A549 (cell line): ENCODE results near the gene STAMBP. TPM values are rescaled to one million over a fixed set of nuclear protein-coding genes. Genes with fewer than 3 reads are reported as not detected.

Source experiments
- ATAC-seq, 2 experiments: fragments of 200-7000 bp in 1 of 2; fragments of >200 bp in 1 of 2; cut with Nextera tagmentation in 1 of 2; cut with Tn5 transposase in 1 of 2; 3 replicates each; pipeline versions ENCODE4 v1.8.0 to v1.9.1; 2018 to 2020; ENCODE audit warnings: mild to moderate bottlenecking in 1 of 2, moderate library complexity in 1 of 2
- CTCF ChIA-PET: fragments of 300-600 bp; sonication (Branson Sonifier 250); formaldehyde crosslinking; extraction: SDS; loops from one replicate; lab custom pipeline; 2021; ENCODE audit warnings: antibody characterized with exemption, inconsistent platforms; lab: Yijun Ruan, JAX
- POLR2A ChIA-PET: fragments of 350-600 bp; formaldehyde crosslinking; extraction: SDS; loops from one replicate; lab custom pipeline; 2021; ENCODE audit warnings: antibody characterized with exemption, inconsistent platforms; lab: Yijun Ruan, JAX
- DNase-seq, 2 experiments: peaks; one replicate each; pipeline versions ENCODE4 v3.0.0 to v3.0.0-alpha.2; 2011 to 2016; ENCODE audit warnings: low read depth in 1 of 2, low spot score in 1 of 2
- FAIRE-seq: peaks from 2 replicates; lab custom pipeline; 2011; peaks lifted over from hg19 to GRCh38; lab: Jason Lieb, UNC
- H3K27ac ChIP-seq, 2 experiments: fragments of >200 bp; sonication (Bioruptor Twin); formaldehyde crosslinking; 3 replicates each; pipeline ENCODE4 v1.5.1; 2016 to 2017
- H3K4me1 ChIP-seq: fragments of >200 bp; sonication (Bioruptor Twin); formaldehyde crosslinking; 3 replicates; pipeline ENCODE4 v1.6.1; 2016
- H3K4me2 ChIP-seq: fragments of >200 bp; sonication (Bioruptor Twin); formaldehyde crosslinking; 3 replicates; pipeline ENCODE4 v1.6.1; 2016
- H3K4me3 ChIP-seq: fragments of >200 bp; sonication (Bioruptor Twin); formaldehyde crosslinking; 3 replicates; pipeline ENCODE4 v1.5.1; 2016
- H3K9me3 ChIP-seq: fragments of >200 bp; sonication (Bioruptor Twin); formaldehyde crosslinking; 3 replicates; pipeline ENCODE4 v1.6.1; 2016
- CEBPB ChIP-seq, 2 experiments: fragments of >200 bp in 1 of 2; sonication (Bioruptor Twin) in 1 of 2; formaldehyde crosslinking in 1 of 2; IDR thresholded peaks; 2 replicates each; pipeline ENCODE4 v1.6.1; 2012 to 2016
- CHD4 ChIP-seq: fragments of 200-600 bp; sonication (generic); IDR thresholded peaks from 2 replicates; pipeline ENCODE4 v1.6.1; 2016; ENCODE audit warnings: antibody characterized with exemption, mild to moderate bottlenecking, borderline replicate concordance
- FOSL2 ChIP-seq, 2 experiments: fragments of 450-650 bp in 1 of 2; fragments of >200 bp in 1 of 2; sonication (Bioruptor Twin) in 1 of 2; formaldehyde crosslinking; IDR thresholded peaks; 2 replicates each; pipeline versions ENCODE4 v1.5.0 to v1.6.1; 2016 to 2020; ENCODE audit warnings: mild to moderate bottlenecking in 1 of 2, moderate library complexity in 1 of 2
- FOXS1 ChIP-seq: fragments of 250-450 bp; sonication (Bioruptor Pico); IDR thresholded peaks from 2 replicates; pipeline ENCODE4 v1.5.0; 2020; ENCODE audit warnings: mild to moderate bottlenecking, moderate library complexity
- GATA3 ChIP-seq: IDR thresholded peaks from 2 replicates; pipeline ENCODE4 v1.6.1; 2012; ENCODE audit warnings: borderline replicate concordance
- HES2 ChIP-seq: fragments of >200 bp; sonication (Bioruptor Twin); formaldehyde crosslinking; IDR thresholded peaks from 2 replicates; pipeline ENCODE4 v1.6.1; 2016
- HEYL ChIP-seq: fragments of 250-450 bp; sonication (Bioruptor Pico); IDR thresholded peaks from 2 replicates; pipeline ENCODE4 v1.8.0; 2021; ENCODE audit warnings: mild to moderate bottlenecking, moderate library complexity
- HMGXB4 ChIP-seq: fragments of 250-450 bp; sonication (Bioruptor Pico); IDR thresholded peaks from 2 replicates; pipeline ENCODE4 v1.5.0; 2021; ENCODE audit warnings: mild to moderate bottlenecking, moderate library complexity, borderline replicate concordance
- HOXB13 ChIP-seq: fragments of 250-450 bp; sonication (Bioruptor Pico); IDR thresholded peaks from 2 replicates; pipeline ENCODE4 v1.5.0; 2020; ENCODE audit warnings: low read depth, mild to moderate bottlenecking, moderate library complexity
- JUN ChIP-seq, 2 experiments: fragments of >200 bp; sonication (Bioruptor Twin); formaldehyde crosslinking; IDR thresholded peaks; 2 replicates in 1 of 2; 3 replicates in 1 of 2; pipeline ENCODE4 v1.6.1; 2016 to 2017
- NR3C1 ChIP-seq: fragments of >200 bp; sonication (Bioruptor Twin); formaldehyde crosslinking; IDR thresholded peaks from 3 replicates; pipeline ENCODE4 v1.6.1; 2017
- POLR2AphosphoS2 ChIP-seq: conservative IDR thresholded peaks from 2 replicates; pipeline ENCODE4 v1.6.1; 2012; ENCODE audit warnings: low read length, improper control_type of control experiment, inconsistent platforms
- REST ChIP-seq: fragments of 200-600 bp; sonication (generic); IDR thresholded peaks from 2 replicates; pipeline ENCODE4 v1.6.1; 2016; ENCODE audit warnings: antibody characterized with exemption, mild to moderate bottlenecking, moderate library complexity
- ZC3H11A ChIP-seq: fragments of 450-650 bp; IDR thresholded peaks from 2 replicates; pipeline ENCODE4 v1.6.1; 2014; ENCODE audit warnings: antibody characterized with exemption, mild to moderate bottlenecking
- ZFP36 ChIP-seq: fragments of 450-650 bp; IDR thresholded peaks from 2 replicates; pipeline ENCODE4 v1.6.1; 2014; ENCODE audit warnings: borderline replicate concordance; ENCODE audit not compliant: partially characterized antibody
- ZNF302 ChIP-seq: fragments of 250-450 bp; sonication (Bioruptor Pico); IDR thresholded peaks from 2 replicates; pipeline ENCODE4 v1.9.0; 2021; ENCODE audit warnings: inconsistent platforms, mild to moderate bottlenecking, moderate library complexity
- ZSCAN20 ChIP-seq: fragments of 250-450 bp; sonication (Bioruptor Pico); IDR thresholded peaks from 2 replicates; pipeline ENCODE4 v1.8.0; 2022; ENCODE audit warnings: mild to moderate bottlenecking, moderate library complexity
- WGBS: methylation state at CpG from one replicate; pipeline ENCODE4 v1.1.6; 2017; ENCODE audit errors: missing lambda C conversion rate; 5-methylcytosine and 5-hydroxymethylcytosine counted together
- polyA plus RNA-seq, 4 experiments: library from polyadenylated mRNA; depleted of rRNA in 3 of 4; stranded (reverse); fragments of >200 nt; fragmentation: RNase III in 1 of 4; extraction: RNeasy Plus Mini Kit Qiagen cat#74134 plus additional on column Dnase treatment in 1 of 4; gene quantifications; 2 replicates in 3 of 4; 3 replicates in 1 of 4; pipeline ENCODE4 v1.2.3, GENCODE V29; 2011 to 2017
- TF ChIP-seq, protein P1 (sequence below): fragments of >200 bp; sonication (Bioruptor Twin); formaldehyde crosslinking; IDR thresholded peaks from 3 replicates; pipeline ENCODE4 v1.6.1; 2016
- TF ChIP-seq, protein P2 (sequence below): fragments of 250-450 bp; sonication (Bioruptor Pico); IDR thresholded peaks from 2 replicates; pipeline ENCODE4 v1.5.0; 2020; ENCODE audit warnings: low read depth, mild to moderate bottlenecking, moderate library complexity

The STAMBP gene
- polyA plus RNA-seq, 2 of the 4 experiments (the other 2 are of a cell fraction): 44.4 to 96.3 TPM

- no peak for TF ChIP-seq HMGXB4 (CRISPR knock-in tag)
- TF ChIP-seq, protein P1, sequence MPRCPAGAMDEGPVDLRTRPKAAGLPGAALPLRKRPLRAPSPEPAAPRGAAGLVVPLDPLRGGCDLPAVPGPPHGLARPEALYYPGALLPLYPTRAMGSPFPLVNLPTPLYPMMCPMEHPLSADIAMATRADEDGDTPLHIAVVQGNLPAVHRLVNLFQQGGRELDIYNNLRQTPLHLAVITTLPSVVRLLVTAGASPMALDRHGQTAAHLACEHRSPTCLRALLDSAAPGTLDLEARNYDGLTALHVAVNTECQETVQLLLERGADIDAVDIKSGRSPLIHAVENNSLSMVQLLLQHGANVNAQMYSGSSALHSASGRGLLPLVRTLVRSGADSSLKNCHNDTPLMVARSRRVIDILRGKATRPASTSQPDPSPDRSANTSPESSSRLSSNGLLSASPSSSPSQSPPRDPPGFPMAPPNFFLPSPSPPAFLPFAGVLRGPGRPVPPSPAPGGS: no peak
- TF ChIP-seq, all 56 proteins: peak for 0
Measured at GRCh38 chr2:73841912-73842738, 13.4 kb downstream of the STAMBP start (continued).

- no peak for TF ChIP-seq ZNF302 (CRISPR knock-in tag)
- TF ChIP-seq HMGXB4 (CRISPR knock-in tag): no peak
- TF ChIP-seq, protein P2, sequence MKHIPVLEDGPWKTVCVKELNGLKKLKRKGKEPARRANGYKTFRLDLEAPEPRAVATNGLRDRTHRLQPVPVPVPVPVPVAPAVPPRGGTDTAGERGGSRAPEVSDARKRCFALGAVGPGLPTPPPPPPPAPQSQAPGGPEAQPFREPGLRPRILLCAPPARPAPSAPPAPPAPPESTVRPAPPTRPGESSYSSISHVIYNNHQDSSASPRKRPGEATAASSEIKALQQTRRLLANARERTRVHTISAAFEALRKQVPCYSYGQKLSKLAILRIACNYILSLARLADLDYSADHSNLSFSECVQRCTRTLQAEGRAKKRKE (CRISPR knock-in tag): no peak
- no peak for TF ChIP-seq HEYL (CRISPR knock-in tag)
- TF ChIP-seq CHD4: no peak
- TF ChIP-seq HOXB13 (CRISPR knock-in tag): no peak
- no peak for TF ChIP-seq NR3C1
- no peak for TF ChIP-seq ZFP36
- TF ChIP-seq CEBPB (IDR thresholded peaks at IDR 0.05): no peak
- no peak for TF ChIP-seq POLR2AphosphoS2
- TF ChIP-seq GATA3: no peak
- TF ChIP-seq ZSCAN20: no peak
- no peak for TF ChIP-seq FOSL2 (IDR thresholded peaks at IDR 0.05)
- no peak for TF ChIP-seq FOSL2 (CRISPR knock-in tag; IDR thresholded peaks at IDR 0.05)
- no peak for TF ChIP-seq FOXS1 (CRISPR knock-in tag)
- TF ChIP-seq JUN (IDR thresholded peaks at IDR 0.05): no peak
- TF ChIP-seq REST: no peak
- no peak for TF ChIP-seq HES2
- TF ChIP-seq ZC3H11A: no peak
- 25% methylated on average over 1 of the region's 1 CpG for WGBS
Measured at GRCh38 chr2:73842739-73843019, 13.9 kb downstream of the STAMBP start.

More at GRCh38 chr2:73842739-73843019, 13.9 kb downstream of the STAMBP start:
- Histone ChIP-seq H3K4me3 (no peak overlapping the region), H3K27ac (no peak overlapping the region), H3K9me3 (no peaks in the 10 kb centered on the region), H3K4me2 (peak overlapping the region; percentile 32; the same call in 2 of the 3 replicates), H3K4me1 (peaks cover 15% of the 10 kb centered on the region)
- ChIA-PET CTCF (interaction anchor here (0.8 to 8.8 kb wide), 5 partner anchors 10 to 26 kb away, joined by 3 to 38 read pairs (median 4); no protein-coding TSS in a partner anchor), POLR2A (no interaction called here)
- FAIRE-seq (no peak), ATAC-seq (peak in 1 of 2 experiments; percentile 63; a peak in 3 of 6 replicates), DNase-seq (no peak)
